HEK293 (cell line): ENCODE data around the gene PDE6B.

Experiments used
- CTCF ChIP-seq: fragments of 450-650 bp; formaldehyde crosslinking; IDR thresholded peaks from 2 replicates; pipeline ENCODE4 v1.5.1; 2016; ENCODE audit warnings: missing biosample characterization, missing genetic modification characterization
- SP2 ChIP-seq: fragments of 450-650 bp; formaldehyde crosslinking; IDR thresholded peaks from 2 replicates; pipeline ENCODE4 v1.5.1; 2016; ENCODE audit warnings: missing biosample characterization, missing genetic modification characterization
- TCF7L2 ChIP-seq: IDR thresholded peaks from 2 replicates; pipeline ENCODE4 v1.6.1; 2011; ENCODE audit warnings: low read depth, mild to moderate bottlenecking, inconsistent platforms, low read length, moderate library complexity, borderline replicate concordance
- ZBTB17 ChIP-seq: fragments of 450-650 bp; formaldehyde crosslinking; IDR thresholded peaks from 2 replicates; pipeline ENCODE4 v1.5.1; 2016; ENCODE audit warnings: missing biosample characterization, missing genetic modification characterization
- ZNF248 ChIP-seq: fragments of 450-650 bp; formaldehyde crosslinking; IDR thresholded peaks from 2 replicates; pipeline ENCODE4 v1.5.1; 2017; ENCODE audit warnings: missing biosample characterization, missing genetic modification characterization
- ZNF692 ChIP-seq: fragments of 450-650 bp; formaldehyde crosslinking; IDR thresholded peaks from 2 replicates; pipeline ENCODE4 v1.5.1; 2016; ENCODE audit warnings: missing biosample characterization, missing genetic modification characterization
- ZNF76 ChIP-seq: fragments of 450-650 bp; formaldehyde crosslinking; IDR thresholded peaks from 2 replicates; pipeline ENCODE4; 2016; ENCODE audit warnings: low read depth, missing biosample characterization, missing genetic modification characterization, borderline replicate concordance

- TF ChIP-seq SP2 (no peak), CTCF (no peak), ZNF76 (tag by site-specific recombination) (no peak), ZBTB17 (tag by site-specific recombination) (no peak), TCF7L2 (no peak), ZNF692 (tag by site-specific recombination) (no peak), ZNF248 (no peak)
These were observed 3.0 kb upstream of the PDE6B start for GRCh38 chr4:622071-622995.
